GM21737 (cell line): ENCODE data around the gene YY1.
"Not testable (repeated sequence)": the region's sequence is repeated elsewhere in the genome, so short reads cannot be mapped to it uniquely, and the experiment has no call there.

Experiments used
- ATAC-seq: cut with Tn5 transposase; IDR thresholded peaks from one replicate; pipeline ENCODE4 v1.9.1; 2021; ENCODE audit warnings: mild to moderate bottlenecking, moderate library complexity; ENCODE audit not compliant: unreplicated experiment

YY1 gene

GRCh38 chr14:100238419-100239210 lies at the start of gene YY1:
TSS of gene YY1 (plus strand) at chr14:100239144. CDS start at chr14:100239245, 101 bp downstream.
- ATAC-seq = peak; percentile 65

GRCh38 chr14:100190126-100190525 lies 48.8 kb upstream of the YY1 start:
- ATAC-seq = no peak

- no peak for ATAC-seq
Measured at GRCh38 chr14:100191584-100192249, 47.2 kb upstream of the YY1 start.

- no peak for ATAC-seq
Measured at GRCh38 chr14:100192250-100192671, 46.7 kb upstream of the YY1 start.

- ATAC-seq = peak; percentile 98
Measured at GRCh38 chr14:100192672-100193416, 46.1 kb upstream of the YY1 start.

GRCh38 chr14:100193417-100194357 lies 45.3 kb upstream of the YY1 start:
- ATAC-seq = no peak

- ATAC-seq = no peak
Measured at GRCh38 chr14:100199240-100199860, 39.6 kb upstream of the YY1 start.

GRCh38 chr14:100200311-100200710 lies 38.6 kb upstream of the YY1 start:
- no peak for ATAC-seq

GRCh38 chr14:100201701-100202100 lies 37.2 kb upstream of the YY1 start:
- ATAC-seq = no peak

- ATAC-seq = no peak
Measured at GRCh38 chr14:100202712-100203111, 36.2 kb upstream of the YY1 start.

GRCh38 chr14:100203146-100203545 lies 35.8 kb upstream of the YY1 start:
- ATAC-seq = no peak

GRCh38 chr14:100203962-100204834 lies 34.7 kb upstream of the YY1 start:
- no peak for ATAC-seq

GRCh38 chr14:100204835-100205167 lies 34.1 kb upstream of the YY1 start:
- not testable (repeated sequence) for ATAC-seq

GRCh38 chr14:100207588-100207987 lies 31.4 kb upstream of the YY1 start:
- not testable (repeated sequence) for ATAC-seq

- ATAC-seq = not testable (repeated sequence)
Measured at GRCh38 chr14:100208136-100208535, 30.8 kb upstream of the YY1 start.

- no peak for ATAC-seq
Measured at GRCh38 chr14:100211366-100211765, 27.6 kb upstream of the YY1 start.

GRCh38 chr14:100211893-100212292 lies 27.1 kb upstream of the YY1 start:
- ATAC-seq = no peak

- ATAC-seq = no peak
Measured at GRCh38 chr14:100212476-100213333, 26.2 kb upstream of the YY1 start.
